ENCODE data around the gene NACA.
"Not testable (repeated sequence)": the region's sequence is repeated elsewhere in the genome, so short reads cannot be mapped to it uniquely, and the experiment has no call there.

Gene NACA

GRCh38 chr12:56724972-56725722 lies at the start of gene NACA:
TSS of gene NACA (minus strand) at chr12:56725299. CDS start at chr12:56724521, 778 bp downstream.
- DNase-seq, result peak; percentile 89

- no peak for DNase-seq
These were observed 48.0 kb upstream of the NACA start for GRCh38 chr12:56773113-56773512.

DNA sequence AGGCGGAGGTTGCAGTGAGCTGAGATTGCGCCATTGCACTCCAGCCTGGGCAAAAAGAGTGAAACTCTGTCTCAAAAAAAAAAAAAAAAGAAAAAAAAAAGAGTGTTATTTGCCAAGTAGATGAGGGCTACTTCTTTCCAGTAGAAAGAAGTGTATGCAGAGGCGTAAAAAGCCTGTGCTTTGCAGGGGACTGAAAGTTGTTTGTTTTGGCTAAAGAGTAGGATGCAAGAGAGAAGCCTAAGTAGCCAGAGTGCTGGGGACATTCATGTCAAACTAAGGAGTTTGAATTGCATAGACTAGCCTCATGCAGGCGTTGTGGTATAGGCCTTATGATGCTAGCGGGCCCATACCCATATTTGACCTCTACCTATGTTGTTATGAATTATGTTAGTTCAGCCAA lies 47.5 kb upstream of the NACA start:
- no peak for DNase-seq

DNA sequence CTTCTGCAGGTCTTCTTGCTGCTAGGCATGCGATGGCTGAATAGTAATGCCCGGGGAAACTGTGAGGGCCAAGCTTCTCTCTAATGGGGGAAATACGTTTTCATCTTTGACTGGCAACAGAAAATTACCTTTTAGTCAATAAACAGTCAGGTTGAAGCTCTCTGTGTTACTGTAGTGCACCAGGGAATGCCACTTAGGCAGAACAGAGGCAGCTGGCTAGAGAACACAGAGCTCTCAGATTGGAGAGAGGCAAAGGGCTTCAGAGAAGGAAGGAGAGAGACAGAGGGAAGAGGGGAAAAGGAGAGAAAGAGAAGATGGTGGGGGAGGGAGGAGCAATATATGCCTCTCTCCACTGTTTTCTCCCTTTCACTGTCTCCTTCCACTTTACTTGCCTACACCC lies 44.8 kb upstream of the NACA start:
- no peak for DNase-seq

DNA sequence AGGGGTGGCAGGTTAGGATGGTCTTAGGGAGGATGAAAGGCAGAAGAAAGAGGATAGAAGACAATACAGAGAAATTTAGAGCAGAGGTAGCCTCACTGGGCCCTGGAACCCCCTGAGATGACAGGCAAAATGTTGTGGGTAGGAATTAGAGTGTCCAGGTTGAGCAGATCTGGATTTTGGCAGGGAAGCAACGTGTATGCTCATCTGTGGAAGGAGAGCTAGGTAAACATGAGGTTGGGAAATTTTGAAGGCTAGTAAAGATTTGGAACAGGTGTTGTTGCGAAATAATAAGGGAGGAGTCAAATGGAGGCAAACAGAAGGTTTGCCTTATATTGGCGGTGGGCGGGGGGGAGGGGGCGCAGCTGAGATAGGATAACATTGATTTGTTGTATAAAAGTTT lies 43.3 kb upstream of the NACA start:
- no peak for DNase-seq

- DNase-seq, result no peak
These were observed 41.4 kb upstream of the NACA start for GRCh38 chr12:56766535-56766934.

- DNase-seq, result no peak
These were observed 38.9 kb upstream of the NACA start for GRCh38 chr12:56763753-56764657.

DNA sequence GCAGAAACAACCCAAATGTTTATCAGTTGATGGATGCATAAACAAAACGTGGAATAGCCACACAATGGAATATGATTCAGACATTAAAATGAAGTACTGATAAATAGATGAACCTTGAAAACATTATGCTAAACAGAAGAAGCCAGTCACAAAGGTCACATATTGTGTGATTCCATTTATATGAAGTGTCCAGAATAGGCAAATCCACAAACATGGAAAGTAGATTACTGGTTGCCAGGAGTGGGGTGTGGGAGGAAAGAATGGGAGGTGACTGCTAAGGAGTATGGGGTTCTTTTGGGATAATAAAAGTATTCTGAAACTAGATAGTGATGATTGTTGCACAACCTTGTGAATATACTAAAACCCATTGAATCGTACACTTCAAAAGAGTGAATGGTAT lies 36.7 kb upstream of the NACA start:
- no peak for DNase-seq

GRCh38 chr12:56760460-56760859 lies 35.4 kb upstream of the NACA start:
- no peak for DNase-seq

GRCh38 chr12:56759263-56759908 lies 34.3 kb upstream of the NACA start:
- no peak for DNase-seq

DNA sequence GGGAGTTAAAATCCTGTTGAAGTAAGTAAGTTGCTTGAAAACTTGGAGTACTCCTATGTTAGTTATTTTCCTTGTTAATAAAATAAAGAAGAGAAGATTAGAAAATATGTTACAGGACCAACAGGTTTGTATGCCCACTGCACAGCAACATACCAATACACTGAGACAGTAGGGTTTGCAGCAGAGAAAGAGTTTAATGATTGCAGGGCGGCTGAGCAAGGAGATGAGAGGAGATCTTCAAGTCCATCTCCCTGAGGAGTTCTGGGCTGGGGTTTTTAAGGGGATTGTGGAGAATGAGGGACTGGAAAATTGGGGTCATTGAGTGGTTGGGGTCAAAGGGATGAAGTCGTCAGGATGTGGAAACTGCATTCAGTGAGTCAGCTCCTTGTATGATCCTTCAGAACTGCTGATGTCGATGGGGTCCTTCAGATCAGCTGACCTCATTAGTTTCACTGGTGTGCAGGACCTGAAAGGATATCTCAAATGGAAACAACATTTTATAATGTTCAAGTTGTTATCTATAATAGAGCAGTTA lies 33.7 kb upstream of the NACA start:
- DNase-seq, result no peak

DNA sequence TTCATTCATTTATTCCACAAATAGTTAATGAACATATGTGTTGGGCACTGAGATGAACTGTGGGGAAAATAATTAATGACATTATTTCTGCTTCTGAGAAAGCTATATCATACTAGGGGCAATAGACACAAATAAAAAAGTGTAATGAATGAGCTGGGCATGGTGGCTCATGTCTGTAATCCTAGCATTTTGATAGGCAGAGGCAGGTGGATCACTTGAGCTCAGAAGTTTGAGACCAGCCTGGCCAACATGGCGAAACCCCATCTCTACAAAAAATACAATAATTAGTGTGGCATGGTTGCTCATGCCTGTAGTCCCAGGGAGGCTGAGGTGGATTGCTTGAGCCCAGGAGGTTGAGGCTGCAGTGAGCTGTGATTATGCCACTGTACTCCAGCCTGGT lies 32.9 kb upstream of the NACA start:
- DNase-seq, result not testable (repeated sequence)

- no peak for DNase-seq
These were observed 28.5 kb upstream of the NACA start for GRCh38 chr12:56753566-56753965.

GRCh38 chr12:56751712-56752598 lies 26.9 kb upstream of the NACA start, which contains the start of gene PRIM1:
TSS of gene PRIM1 (minus strand) at chr12:56752323. CDS start at chr12:56752298, 25 bp downstream.
- peak; percentile 71 for DNase-seq

DNA sequence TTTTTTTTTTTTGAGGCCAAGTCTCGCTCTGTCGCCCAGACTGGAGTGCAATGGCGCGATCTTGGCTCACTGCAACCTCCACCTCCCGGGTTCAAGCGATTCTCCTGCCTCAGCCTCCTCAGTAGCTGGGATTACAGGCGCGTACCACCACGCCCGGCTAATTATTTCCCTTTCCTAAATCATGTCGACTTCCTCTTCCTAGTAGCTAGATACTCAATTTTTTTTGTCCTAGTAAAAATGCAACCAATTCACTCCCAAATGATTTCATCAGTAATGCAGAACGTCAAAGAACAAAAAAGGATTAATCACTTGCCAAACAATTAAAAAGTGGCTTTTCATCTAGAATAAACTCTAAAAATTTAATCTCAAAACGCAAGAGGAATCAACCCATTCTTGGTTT lies 25.5 kb upstream of the NACA start:
- not testable (repeated sequence) for DNase-seq

DNA sequence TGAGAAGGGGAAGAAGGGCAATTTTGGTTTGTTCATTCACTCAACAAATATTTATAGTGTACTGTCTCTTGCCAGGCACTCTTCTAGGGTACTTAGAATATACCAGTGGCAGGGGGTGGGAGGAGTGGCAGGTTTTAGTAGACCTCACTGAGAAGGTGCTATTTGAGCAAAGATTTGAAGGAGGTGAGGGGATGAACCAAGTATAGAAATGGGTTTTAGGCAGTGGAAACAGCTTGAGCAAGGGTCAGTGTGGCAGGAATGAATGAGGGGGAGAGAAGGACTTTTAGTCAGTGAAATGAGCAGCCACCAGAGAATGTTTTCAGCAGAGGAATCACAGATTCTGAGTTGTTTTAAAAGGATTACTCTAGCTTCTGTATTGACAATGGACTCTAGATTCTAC lies 24.8 kb upstream of the NACA start:
- no peak for DNase-seq

DNA sequence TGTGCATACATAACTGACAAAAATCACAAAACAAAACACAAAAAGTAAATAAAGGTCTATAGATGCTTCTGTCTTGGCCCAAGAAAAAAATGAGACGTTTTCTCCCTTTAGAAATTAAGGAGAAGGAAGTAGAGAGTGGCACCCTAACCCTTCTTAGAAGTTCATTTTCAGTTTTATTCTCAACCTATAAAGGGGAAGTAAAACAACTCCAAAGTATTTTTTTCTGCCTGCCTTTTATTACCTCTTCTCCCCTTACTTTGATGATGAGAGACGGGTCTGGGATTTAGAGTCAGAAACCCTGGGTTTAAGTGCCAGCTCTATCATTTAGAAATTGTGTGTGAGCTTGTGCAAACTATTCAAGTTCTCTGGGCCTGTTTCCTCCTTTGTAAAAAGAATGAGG lies 24.3 kb upstream of the NACA start:
- no peak for DNase-seq

GRCh38 chr12:56728139-56728861 lies 3.2 kb upstream of the NACA start:
- no peak for DNase-seq

- not testable (repeated sequence) for DNase-seq
These were observed 1.1 kb upstream of the NACA start for GRCh38 chr12:56726196-56726675.

- DNase-seq, result no peak
These were observed 614 bp upstream of the NACA start for GRCh38 chr12:56725723-56726102.

GRCh38 chr12:56724701-56724971 lies 463 bp downstream of the NACA start:
- DNase-seq, result no peak

All from NCI-H1048 (cell line).